Smooth muscle cell of the pulmonary artery (primary cell): Measurements from ENCODE around the gene ATG16L1. TPM values are rescaled to one million over a fixed set of nuclear protein-coding genes. Genes with fewer than 3 reads are reported as not detected.

ENCODE experiments used
- total RNA-seq: library from RNA; depleted of rRNA; stranded (reverse); fragments of >200 nt; gene quantifications from 2 replicates; pipeline ENCODE4 v1.2.3, GENCODE V29; 2014

ATG16L1 gene
- total RNA-seq = 34.0 and 47.7 TPM in 2 replicates

GRCh38 chr2:233251306-233252116 lies at the start of gene ATG16L1:
TSS of gene ATG16L1 (plus strand) at chr2:233251673. CDS start at chr2:233251828, 155 bp downstream.

GRCh38 chr2:233307565-233307964 lies 56.1 kb downstream of the ATG16L1 start, which contains the start of gene SAG:
TSS of gene SAG (plus strand) at chr2:233307816. CDS start at chr2:233309190, 1,374 bp downstream.

Other genes starting within 250 kb of the ATG16L1 start
- 1.3 and 5.7 TPM in 2 replicates for gene NGEF, start 238.4 kb upstream of the ATG16L1 start, total RNA-seq
- gene NEU2, start 219.0 kb upstream of the ATG16L1 start, total RNA-seq = not detected in 2 replicates
- gene INPP5D, start 191.3 kb upstream of the ATG16L1 start, total RNA-seq = 0.59 and 0.65 TPM in 2 replicates
- not detected in 2 replicates for gene SAG, start 56.1 kb downstream of the ATG16L1 start, total RNA-seq
- gene DGKD, start 102.8 kb downstream of the ATG16L1 start, total RNA-seq = 17.8 and 23.6 TPM in 2 replicates